Measurements from ENCODE around the gene ZSWIM8.

The ZSWIM8 gene

GRCh38 chr10:73850211-73850610 lies 64.8 kb downstream of the ZSWIM8 start:
- Histone ChIP-seq H3K27me3 (ENCODE audit: control insufficient read depth in 5 of 5, insufficient read depth in 4 of 5, low read length in 5 of 5) (no peaks in the 10 kb centered on the region), H3K9ac (ENCODE audit: low read length in 5 of 5) (no peak overlapping the region), H3K4me1 (ENCODE audit: control insufficient read depth in 5 of 5, insufficient read depth in 5 of 5, low read length in 5 of 5) (peaks cover 0 to 24% (median 7%) of the 10 kb centered on the region in 5 donors), H3K27ac (ENCODE audit: low read depth, low read length) (no peak overlapping the region), H3K9me3 (ENCODE audit: control insufficient read depth in 5 of 5, low read length in 5 of 5) (no peaks in the 10 kb centered on the region), H3K36me3 (ENCODE audit: control insufficient read depth in 5 of 5, insufficient read depth in 5 of 5, low read length in 5 of 5) (peaks cover 11 to 72% (median 54%) of the 10 kb centered on the region in 5 donors), H3K4me3 (ENCODE audit: low read depth in 1 of 5, low read length in 5 of 5) (no peak overlapping the region)

- Histone ChIP-seq H3K36me3 (ENCODE audit: control insufficient read depth in 5 of 5, insufficient read depth in 5 of 5, low read length in 5 of 5) (peaks cover 10 to 73% (median 54%) of the 10 kb centered on the region in 5 donors), H3K27me3 (ENCODE audit: control insufficient read depth in 5 of 5, insufficient read depth in 4 of 5, low read length in 5 of 5) (no peaks in the 10 kb centered on the region), H3K9me3 (ENCODE audit: control insufficient read depth in 5 of 5, low read length in 5 of 5) (no peaks in the 10 kb centered on the region), H3K4me1 (ENCODE audit: control insufficient read depth in 5 of 5, insufficient read depth in 5 of 5, low read length in 5 of 5) (peaks cover 0 to 24% (median 7%) of the 10 kb centered on the region in 5 donors), H3K4me3 (ENCODE audit: low read depth in 1 of 5, low read length in 5 of 5) (no peak overlapping the region), H3K9ac (ENCODE audit: low read length in 5 of 5) (no peak overlapping the region), H3K27ac (ENCODE audit: low read depth, low read length) (no peak overlapping the region)
These were observed 65.6 kb downstream of the ZSWIM8 start for GRCh38 chr10:73850863-73851461.

All from subcutaneous abdominal adipose tissue (tissue), 5 donors.